Spinal cord (tissue), 10 donors: ENCODE data around the gene XPC. TPM values are rescaled to one million over a fixed set of nuclear protein-coding genes. Genes with fewer than 3 reads are reported as not detected.
"Not testable (repeated sequence)": the region's sequence is repeated elsewhere in the genome, so short reads cannot be mapped to it uniquely, and the experiment has no call there.

ENCODE experiments used
- DNase-seq, 6 donors: peaks; one replicate each; pipeline versions ENCODE4 v3.0.0 to v3.0.0-alpha.2; 2013 to 2015; ENCODE audit warnings: low spot score in 6 of 6, low read depth in 4 of 6
- H3K27ac ChIP-seq: one replicate; pipeline ENCODE4 v1.5.1; 2013; ENCODE audit warnings: low read depth, low read length, control low read depth
- H3K27me3 ChIP-seq: one replicate; pipeline ENCODE4 v1.6.1; 2013; ENCODE audit warnings: low read length; ENCODE audit not compliant: control insufficient read depth, insufficient read depth
- H3K36me3 ChIP-seq: one replicate; pipeline ENCODE4 v1.6.1; 2013; ENCODE audit warnings: low read length; ENCODE audit not compliant: control insufficient read depth, insufficient read depth
- H3K4me1 ChIP-seq: one replicate; pipeline ENCODE4 v1.6.1; 2013; ENCODE audit warnings: low read length; ENCODE audit not compliant: control insufficient read depth, insufficient read depth
- H3K4me3 ChIP-seq: one replicate; pipeline ENCODE4 v1.5.1; 2013; ENCODE audit warnings: low read depth, low read length, control low read depth
- H3K9me3 ChIP-seq: one replicate; pipeline ENCODE4 v1.6.1; 2013; ENCODE audit warnings: low read length; ENCODE audit not compliant: control insufficient read depth, insufficient read depth
- WGBS: methylation state at CpG from one replicate; pipeline ENCODE4 v1.1.5; 2013; ENCODE audit warnings: missing lambda C conversion rate; ENCODE audit not compliant: insufficient coverage; 5-methylcytosine and 5-hydroxymethylcytosine counted together
- polyA plus RNA-seq, 2 donors: library from polyadenylated mRNA; unstranded; fragments of 120-200 nt; gene quantifications; one replicate each; pipeline ENCODE4 v1.2.1, GENCODE V29; 2013; ENCODE audit not compliant: insufficient read length in 2 of 2
- total RNA-seq, 2 donors: library from RNA; depleted of rRNA in 1 of 2; stranded (reverse); fragments of 120-200 nt in 1 of 2; fragments of >200 nt in 1 of 2; gene quantifications; one replicate each; pipeline versions ENCODE4 v1.2.3 to v1.2.4, GENCODE V29; 2013 to 2014
- donor health status: healthy.

The XPC gene
- total and polyA plus RNA-seq, 4 donors, result 14.7 to 32.6 (median 29.3) TPM

- Histone ChIP-seq H3K36me3 (peaks cover 13% of the 10 kb centered on the region), H3K4me3 (no peak overlapping the region), H3K27ac (no peak overlapping the region), H3K9me3 (no peaks in the 10 kb centered on the region), H3K27me3 (no peaks in the 10 kb centered on the region), H3K4me1 (peaks cover 10% of the 10 kb centered on the region)
- WGBS, result 94% methylated on average over 9 of the region's 11 CpGs
- DNase-seq, result no peak
Measured at GRCh38 chr3:14120111-14120920, 58.1 kb downstream of the XPC start.

DNA sequence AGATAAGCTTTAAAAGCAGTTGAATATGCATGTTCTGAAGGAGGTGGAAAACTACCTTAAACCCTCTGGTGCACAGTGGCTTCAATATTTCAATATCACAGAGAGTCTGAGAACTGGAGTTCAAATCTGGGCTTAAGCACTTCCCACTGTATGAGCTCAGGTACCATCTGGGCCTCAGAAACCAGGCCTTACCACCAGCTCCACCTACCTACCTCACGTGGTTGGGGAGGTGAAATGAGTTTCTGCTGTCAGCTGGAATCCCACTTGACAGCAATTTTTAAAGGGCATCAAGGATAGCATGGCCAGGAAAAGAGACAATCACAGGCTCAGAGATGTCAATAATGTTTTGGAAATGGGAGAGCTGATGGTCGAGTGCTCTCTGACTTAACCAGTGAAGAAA is 58.8 kb downstream of the XPC start:
- Histone ChIP-seq H3K4me1 (peaks cover 10% of the 10 kb centered on the region), H3K36me3 (peaks cover 18% of the 10 kb centered on the region), H3K4me3 (no peak overlapping the region), H3K9me3 (no peaks in the 10 kb centered on the region), H3K27ac (no peak overlapping the region), H3K27me3 (no peaks in the 10 kb centered on the region)
- no CpG with 5 or more reads among the region's 2 CpGs for WGBS
- DNase-seq, result no peak

DNA sequence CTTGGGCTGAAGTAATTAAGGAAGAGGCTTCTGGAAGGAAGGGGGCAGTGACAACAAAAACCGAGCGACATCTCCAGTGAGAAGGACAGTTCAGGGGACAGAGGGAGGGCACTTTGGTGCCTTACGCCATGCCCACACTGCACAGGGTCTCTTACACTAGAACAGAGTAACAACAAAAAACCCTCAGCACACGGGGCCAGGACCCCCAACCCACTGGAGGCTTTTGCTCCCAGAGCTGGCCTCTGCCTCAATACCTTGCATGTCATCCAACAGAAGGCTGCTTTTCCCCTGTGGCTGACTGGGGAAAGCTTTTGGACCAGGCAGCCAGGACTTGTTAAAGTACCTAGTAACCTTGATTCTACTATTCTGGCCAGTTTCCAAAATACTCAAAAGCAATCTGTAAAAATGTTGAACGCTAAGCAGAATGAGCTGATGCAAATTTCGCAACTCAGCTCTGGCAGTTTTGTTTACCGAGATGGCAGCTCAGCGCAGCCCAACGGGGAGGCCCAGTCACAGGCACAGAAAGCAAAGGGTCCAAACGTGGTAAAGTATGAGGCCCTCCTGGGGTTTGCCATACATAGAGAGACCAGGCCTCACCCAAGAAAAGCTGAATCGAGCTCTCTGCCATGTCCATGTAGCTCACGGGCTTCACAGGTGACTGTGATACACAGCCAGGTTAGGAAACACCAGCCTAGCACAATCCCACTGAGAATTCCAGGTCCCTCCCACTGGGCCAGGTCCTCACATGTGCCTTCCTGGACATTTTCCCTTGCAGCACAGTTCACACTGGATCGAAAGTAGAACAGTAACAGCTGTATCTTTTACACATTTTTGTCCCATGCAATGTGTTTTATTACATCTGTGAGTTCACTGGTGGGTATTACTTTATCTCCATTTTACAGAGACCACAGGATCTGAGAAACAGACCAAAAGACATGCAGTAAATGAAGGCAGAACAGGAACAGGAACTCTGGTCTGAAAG is 59.7 kb downstream of the XPC start:
- H3K27me3 ChIP-seq, result no peaks in the 10 kb centered on the region
- WGBS, result 85% methylated on average over 9 of the region's 13 CpGs
- H3K27ac ChIP-seq, result no peak overlapping the region
- H3K4me1 ChIP-seq, result peaks cover 3% of the 10 kb centered on the region
- no peak for DNase-seq
- H3K9me3 ChIP-seq, result no peaks in the 10 kb centered on the region
- H3K36me3 ChIP-seq, result peaks cover 24% of the 10 kb centered on the region
- H3K4me3 ChIP-seq, result no peak overlapping the region

DNA sequence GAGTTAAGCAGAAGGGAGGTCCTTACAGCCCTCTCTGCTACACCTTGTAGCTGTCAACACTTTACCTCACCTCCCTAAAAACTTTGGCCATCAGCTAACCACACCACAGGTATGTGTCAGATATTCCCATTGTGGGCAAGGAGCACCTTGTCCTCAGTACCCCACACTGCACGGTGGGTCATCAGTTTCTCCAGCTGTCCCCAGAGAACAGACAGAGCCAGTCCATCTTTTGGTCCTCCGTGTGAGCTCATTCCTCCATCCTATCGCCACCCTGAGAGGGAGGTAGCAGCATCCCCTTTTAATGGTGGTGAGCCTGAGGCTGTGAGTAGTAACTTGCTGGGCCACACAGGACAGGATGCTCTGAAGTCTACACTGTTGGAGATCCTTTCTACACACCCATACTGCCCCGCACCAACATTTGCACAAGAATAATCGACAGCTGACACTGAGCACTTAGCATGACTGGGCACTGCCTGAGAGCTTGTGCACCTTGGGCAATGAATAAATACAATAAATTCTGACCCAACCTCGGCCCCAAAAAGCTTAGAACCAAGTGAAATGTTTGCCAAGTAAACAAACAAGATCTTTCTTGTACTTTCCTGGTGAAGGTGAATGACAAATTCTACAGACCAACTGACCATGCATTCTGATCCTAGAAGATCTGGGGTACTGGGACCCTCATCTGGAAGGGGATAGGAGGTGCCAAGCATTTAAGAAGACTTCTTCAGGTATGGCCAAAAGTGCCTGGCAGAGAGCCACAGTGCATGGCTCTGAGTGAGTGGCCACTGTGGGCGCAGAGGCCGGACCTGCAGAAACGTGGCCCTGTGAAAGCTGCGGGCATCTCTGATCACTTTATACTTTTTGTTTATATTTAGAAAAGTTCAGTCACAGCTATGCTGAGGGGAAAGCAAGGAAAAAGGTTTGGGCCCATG is 60.7 kb downstream of the XPC start:
- Histone ChIP-seq H3K9me3 (no peaks in the 10 kb centered on the region), H3K4me3 (no peak overlapping the region), H3K27ac (no peak overlapping the region), H3K36me3 (peaks cover 27% of the 10 kb centered on the region), H3K27me3 (no peaks in the 10 kb centered on the region), H3K4me1 (no peaks in the 10 kb centered on the region)
- no peak for DNase-seq
- WGBS, result 92% methylated on average over 6 of the region's 10 CpGs

- 97% methylated on average over 6 of the region's 7 CpGs for WGBS
- no peak overlapping the region for H3K27ac ChIP-seq
- DNase-seq, result peak in 1 of 6 donors; percentile 13
- H3K4me1 ChIP-seq, result no peaks in the 10 kb centered on the region
- no peak overlapping the region for H3K4me3 ChIP-seq
- H3K27me3 ChIP-seq, result no peaks in the 10 kb centered on the region
- H3K36me3 ChIP-seq, result peaks cover 22% of the 10 kb centered on the region
- no peaks in the 10 kb centered on the region for H3K9me3 ChIP-seq
Measured at GRCh38 chr3:14113965-14114635, 64.3 kb downstream of the XPC start.

- Histone ChIP-seq H3K4me1 (no peaks in the 10 kb centered on the region), H3K27ac (no peak overlapping the region), H3K4me3 (no peak overlapping the region), H3K9me3 (no peaks in the 10 kb centered on the region), H3K27me3 (no peaks in the 10 kb centered on the region), H3K36me3 (peaks cover 17% of the 10 kb centered on the region)
- 83% methylated on average over 1 of the region's 4 CpGs for WGBS
- DNase-seq, result no peak
Measured at GRCh38 chr3:14110699-14111098, 67.7 kb downstream of the XPC start.

DNA sequence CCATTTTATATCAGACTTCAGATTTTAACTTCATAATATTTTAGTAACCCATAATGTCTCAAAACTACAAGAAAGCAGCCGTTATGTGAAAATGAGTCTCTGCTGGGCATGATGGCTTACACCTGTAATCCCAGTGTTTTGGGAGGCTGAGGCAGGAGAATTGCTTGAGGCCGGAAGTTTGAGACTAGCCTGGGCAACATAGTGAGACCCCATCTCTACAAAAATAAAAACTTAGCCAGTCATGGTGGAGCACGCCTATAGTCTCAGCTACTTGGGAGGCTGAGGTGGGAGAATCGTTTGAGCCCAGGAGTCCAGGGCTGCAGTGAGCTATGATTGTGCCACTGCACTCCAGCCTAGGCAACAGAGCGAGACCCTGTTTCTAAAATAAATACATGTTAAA is 68.6 kb downstream of the XPC start:
- H3K27ac ChIP-seq, H3K27me3 ChIP-seq, H3K4me1 ChIP-seq, H3K4me3 ChIP-seq, DNase-seq, H3K9me3 ChIP-seq: not testable (repeated sequence)
- peaks cover 11% of the 10 kb centered on the region for H3K36me3 ChIP-seq
- 100% methylated on average over 1 of the region's 5 CpGs for WGBS

GRCh38 chr3:14097616-14098391 is 80.6 kb downstream of the XPC start:
- no peaks in the 10 kb centered on the region for H3K4me1 ChIP-seq
- no peak overlapping the region for H3K27ac ChIP-seq
- no peaks in the 10 kb centered on the region for H3K9me3 ChIP-seq
- H3K27me3 ChIP-seq, result no peaks in the 10 kb centered on the region
- WGBS, result no CpG with 5 or more reads among the region's 5 CpGs
- no peaks in the 10 kb centered on the region for H3K36me3 ChIP-seq
- no peak overlapping the region for H3K4me3 ChIP-seq
- DNase-seq, result no peak
